Stomach (tissue), 19 donors: ENCODE measurements around the gene CASQ1. TPM values are rescaled to one million over a fixed set of nuclear protein-coding genes. Genes with fewer than 3 reads are reported as not detected.

Source experiments
- DNase-seq, 2 donors: peaks; one replicate each; pipeline versions ENCODE4 v3.0.0 to v3.0.0-alpha.2; 2013 to 2019
- H3K27ac ChIP-seq, 5 donors: fragments of 200-600 bp in 4 of 5; sonication (generic) in 4 of 5; one replicate each; pipeline ENCODE4 v1.5.1; 2013 to 2019; ENCODE audit warnings: mild to moderate bottlenecking in 1 of 5, moderate library complexity in 1 of 5
- H3K27me3 ChIP-seq, 3 donors: fragments of 200-600 bp; sonication (generic); one replicate each; pipeline ENCODE4 v1.5.1; 2017 to 2019; ENCODE audit warnings: mixed run types in 1 of 3
- H3K36me3 ChIP-seq, 4 donors: fragments of 200-600 bp; sonication (generic); 1 replicate in 3 of 4; 2 replicates in 1 of 4; pipeline ENCODE4 v1.5.1; 2016 to 2019
- H3K4me1 ChIP-seq, 4 donors: fragments of 200-600 bp; sonication (generic); one replicate each; pipeline ENCODE4 v1.5.1; 2016 to 2019
- H3K4me3 ChIP-seq, 4 donors: fragments of 200-600 bp; sonication (generic) in 3 of 4; one replicate each; pipeline ENCODE4 v1.5.1; 2016 to 2019; ENCODE audit warnings: mild to moderate bottlenecking in 1 of 4
- H3K9me3 ChIP-seq, 4 donors: fragments of 200-600 bp; sonication (generic); one replicate each; pipeline ENCODE4 v1.5.1; 2016 to 2019
- CTCF ChIP-seq, 7 experiments: fragments of 450-650 bp in 4 of 7; fragments of 200-600 bp in 3 of 7; sonication (generic) in 3 of 7; IDR thresholded peaks; one replicate each; pipeline ENCODE4 v1.5.1; 2016 to 2019; ENCODE audit warnings: antibody characterized with exemption in 7 of 7, control low read depth in 2 of 7, mild to moderate bottlenecking in 1 of 7
- EP300 ChIP-seq: sonication (generic); formaldehyde crosslinking; IDR thresholded peaks from one replicate; pipeline ENCODE4 v1.6.1; 2017; ENCODE audit warnings: antibody characterized with exemption
- POLR2A ChIP-seq, 4 donors: fragments of 450-650 bp; IDR thresholded peaks; one replicate each; pipeline ENCODE4 v1.6.1; 2016; ENCODE audit warnings: antibody characterized with exemption in 4 of 4, control low read depth in 2 of 4, mild to moderate bottlenecking in 1 of 4, moderate library complexity in 1 of 4
- POLR2AphosphoS5 ChIP-seq, 3 donors: sonication (generic); formaldehyde crosslinking; IDR thresholded peaks; one replicate each; pipeline ENCODE4 v1.6.1; 2016; ENCODE audit warnings: antibody characterized with exemption in 3 of 3
- WGBS, 5 donors: extraction: QIAGEN DNeasy Blood & Tissue Kit in 3 of 5; methylation state at CpG; one replicate each; pipeline versions ENCODE4 v1.1.5 to v1.1.7; 2013 to 2018; 5-methylcytosine and 5-hydroxymethylcytosine counted together
- intact Hi-C: fragments of 100-400 bp; cut with DNase I; formaldehyde crosslinking; loops from one replicate; pipeline ENCODE4 v1.15.1; 2023; ENCODE audit warnings: low total_unique reads
- long read RNA-seq, 10 donors: transcript quantifications; one replicate each; lab custom pipeline, GENCODE V29; 2026
- polyA plus RNA-seq, 3 donors: library from polyadenylated mRNA; stranded (reverse); fragments of 200-250 nt; gene quantifications; one replicate each; pipeline ENCODE4 v1.2.3, GENCODE V29; 2013
- total RNA-seq, 5 donors: library from RNA; depleted of rRNA; stranded (reverse); fragments of >200 nt; gene quantifications; one replicate each; pipeline versions ENCODE4 v1.1.0 to v1.2.3, GENCODE V29; 2014 to 2016
- donor health status: healthy with polysubstance abuse.
- donor health status: Bipolar disorder and iron deficiency.
- donor health status: healthy.

Gene CASQ1
- total RNA-seq (under 1 TPM in 1 of 5 donors, not detected in 4; 0.55 TPM), polyA plus RNA-seq (under 1 TPM in 2 of 3 donors, not detected in 1; 0.48 to 0.61 TPM)
- long read RNA-seq, donor 1, partial matches to known transcripts, result 0 of 3 reads
- long read RNA-seq, donor 1, other reads (novel, unspliced or antisense), result 0 of 3 reads
- long read RNA-seq, donor 2, result 0 reads
- long read RNA-seq, donor 3, partial matches to known transcripts, result 0 of 1 reads
- long read RNA-seq, donor 3, other reads (novel, unspliced or antisense), result 0 of 1 reads
- long read RNA-seq, donor 4, result 0 reads
- long read RNA-seq, donor 5, result 0 reads
- long read RNA-seq, donor 6, result 0 reads
- long read RNA-seq, donor 7, result 0 reads
- long read RNA-seq, donor 8, partial matches to known transcripts, result 0 of 3 reads
- long read RNA-seq, donor 8, other reads (novel, unspliced or antisense), result 0 of 3 reads
- long read RNA-seq, donor 9, result 0 reads
- long read RNA-seq, donor 10, result 0 reads

GRCh38 chr1:160189649-160190625, at the start of gene CASQ1:
Gene CASQ1, plus strand, starts transcription at chr1:160190575. Its CDS starts 177 bp downstream, at chr1:160190752.
- Histone ChIP-seq H3K36me3 (no peaks in the 10 kb centered on the region), H3K4me3 (no peak within 1 kb of the TSS), H3K27me3 (no peaks in the 10 kb centered on the region), H3K9me3 (no peaks in the 10 kb centered on the region), H3K27ac (no peak within 1 kb of the TSS), H3K4me1 (peaks cover 4 to 23% (median 12%) of the 10 kb centered on the region in 4 donors)
- WGBS, 5 donors, result 53 to 68% (median 63%) methylated on average over 15 of the region's 15 CpGs
- intact Hi-C loops, result loop anchor here (5.0 to 10.0 kb wide), 3 partner anchors 62 to 95 kb away; partner anchors contain the start of gene PEX19
- no peak for TF ChIP-seq CTCF (IDR thresholded peaks at IDR 0.05)
- no peak for TF ChIP-seq POLR2AphosphoS5 (IDR thresholded peaks at IDR 0.05)
- TF ChIP-seq POLR2A (IDR thresholded peaks at IDR 0.05), result no peak
- TF ChIP-seq EP300, result no peak
- DNase-seq, result peak; percentile 59 to 73

DNA sequence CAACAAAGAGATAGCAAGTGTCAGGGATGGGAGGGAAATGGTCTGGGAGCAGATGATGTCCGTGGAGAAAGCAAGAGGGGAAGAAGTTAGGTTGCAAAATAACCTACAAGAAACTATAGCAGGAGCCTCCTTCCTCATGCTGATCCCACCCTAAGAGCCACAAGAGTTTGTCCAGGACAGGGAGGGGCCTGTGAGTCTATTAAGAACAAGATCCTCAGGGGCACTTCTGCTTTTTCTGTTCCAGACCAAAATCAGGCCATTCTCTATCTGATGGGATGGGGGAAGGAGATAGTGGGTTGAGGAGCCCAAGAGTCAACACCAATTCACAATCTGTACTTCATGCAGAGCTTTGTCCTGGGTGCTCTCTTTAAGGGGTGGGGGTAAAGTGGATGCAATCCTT, 46.7 kb upstream of the CASQ1 start:
- no peaks in the 10 kb centered on the region for H3K9me3 ChIP-seq
- peaks cover 0 to 4% (median 0%) of the 10 kb centered on the region in 4 donors for H3K36me3 ChIP-seq
- DNase-seq, result no peak
- intact Hi-C loops, result no loop called here
- no peak for TF ChIP-seq EP300
- TF ChIP-seq POLR2A (IDR thresholded peaks at IDR 0.05), result no peak
- H3K27me3 ChIP-seq, result peaks cover 0 to 5% (median 0%) of the 10 kb centered on the region in 3 donors
- 29 to 50% (median 33%) methylated on average over 1 of the region's 1 CpG for WGBS, 5 donors
- no peak overlapping the region for H3K27ac ChIP-seq
- no peaks in the 10 kb centered on the region for H3K4me1 ChIP-seq
- no peak overlapping the region for H3K4me3 ChIP-seq

GRCh38 chr1:160144921-160145320, 45.5 kb upstream of the CASQ1 start:
- Histone ChIP-seq H3K36me3 (no peaks in the 10 kb centered on the region), H3K27me3 (peaks cover 0 to 5% (median 0%) of the 10 kb centered on the region in 3 donors), H3K4me1 (no peaks in the 10 kb centered on the region), H3K4me3 (no peak overlapping the region), H3K9me3 (no peaks in the 10 kb centered on the region), H3K27ac (no peak overlapping the region)
- intact Hi-C loops, result no loop called here
- no peak for DNase-seq
- 54 to 73% (median 72%) methylated on average over 4 of the region's 4 CpGs for WGBS, 5 donors
- TF ChIP-seq CTCF (IDR thresholded peaks at IDR 0.05) (no peak), POLR2A (IDR thresholded peaks at IDR 0.05) (no peak), EP300 (no peak), POLR2AphosphoS5 (IDR thresholded peaks at IDR 0.05) (no peak)

- TF ChIP-seq CTCF (IDR thresholded peaks at IDR 0.05), result no peak
- TF ChIP-seq POLR2A (IDR thresholded peaks at IDR 0.05), result no peak
- TF ChIP-seq POLR2AphosphoS5 (IDR thresholded peaks at IDR 0.05), result no peak
- no peak for TF ChIP-seq EP300
- Histone ChIP-seq H3K36me3 (no peaks in the 10 kb centered on the region), H3K9me3 (no peaks in the 10 kb centered on the region), H3K4me1 (no peaks in the 10 kb centered on the region), H3K4me3 (no peak overlapping the region), H3K27me3 (peaks cover 0 to 2% (median 0%) of the 10 kb centered on the region in 3 donors), H3K27ac (no peak overlapping the region)
- no peak for DNase-seq
- intact Hi-C loops, result no loop called here
- 86 to 90% (median 87%) methylated on average over 14 of the region's 14 CpGs for WGBS, 5 donors
Observed at GRCh38 chr1:160146107-160146506, 44.3 kb upstream of the CASQ1 start.
